HG02642 (cell line): ENCODE data around the gene APOB.

Experiments
- ATAC-seq: cut with Tn5 transposase; IDR thresholded peaks from one replicate; pipeline ENCODE4 v1.9.1; 2021; ENCODE audit warnings: mild to moderate bottlenecking; ENCODE audit not compliant: unreplicated experiment, poor library complexity

The APOB gene

DNA sequence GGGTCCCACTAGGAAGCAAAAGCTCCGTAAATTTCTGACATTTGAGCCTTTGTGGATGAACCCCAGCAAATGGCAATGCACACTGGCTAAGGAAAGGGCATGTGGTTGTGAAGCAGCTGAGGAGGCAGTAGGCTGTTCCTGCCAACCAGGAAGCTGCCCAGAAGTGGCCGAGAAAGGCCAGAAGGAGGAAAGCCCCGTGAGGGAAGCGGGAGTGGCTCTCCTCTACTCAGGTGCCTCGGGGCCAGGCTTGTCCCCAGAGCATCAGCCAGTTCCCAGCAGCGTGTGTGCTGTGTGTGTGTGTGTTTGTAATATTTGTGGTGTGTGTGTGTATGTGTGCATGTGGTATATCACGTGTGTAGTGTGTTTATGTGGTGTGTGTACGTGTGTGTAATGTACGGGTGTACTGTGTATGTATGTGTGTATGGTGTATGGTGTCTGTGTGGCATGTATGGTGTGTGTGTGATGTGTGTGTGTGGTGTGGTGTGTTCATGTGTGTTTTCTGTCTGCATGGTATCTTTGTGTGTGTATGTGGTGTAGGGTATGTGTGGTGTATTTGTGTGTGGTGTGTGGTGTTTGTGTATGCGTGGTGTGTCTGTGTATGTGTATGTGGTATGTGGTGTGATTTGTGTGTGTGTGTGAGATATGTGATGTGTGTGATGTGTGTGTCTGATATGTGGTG lies 90.6 kb downstream of the APOB start:
- no peak for ATAC-seq
